ENCODE data around the gene ASPSCR1. TPM values are rescaled to one million over a fixed set of nuclear protein-coding genes. Genes with fewer than 3 reads are reported as not detected.

Gene ASPSCR1
- total and polyA plus RNA-seq, 10 donors = 20.2 to 58.8 (median 33.5) TPM

DNA sequence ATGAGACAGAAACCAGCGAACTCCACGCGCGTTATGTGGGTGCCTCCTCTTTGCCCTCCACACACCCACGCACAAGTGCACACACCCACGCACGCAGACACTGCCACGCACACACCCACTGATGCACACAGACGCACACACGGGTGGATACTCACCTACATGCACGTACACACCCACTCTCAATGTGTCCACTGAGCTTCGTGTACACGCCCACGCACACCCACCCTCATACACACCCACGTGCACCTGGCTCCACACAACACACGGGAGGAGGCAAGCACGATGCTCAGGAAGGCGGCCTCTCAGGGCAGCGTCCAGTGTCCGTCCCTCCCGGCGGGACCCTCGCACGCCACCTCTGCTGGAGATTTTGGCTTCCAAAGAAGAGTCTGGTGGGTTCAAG, 70.0 kb downstream of the ASPSCR1 start:
- WGBS, 5 donors = 87 to 91% (median 89%) methylated on average over 24 of the region's 24 CpGs
- TF ChIP-seq POLR2A (IDR thresholded peaks at IDR 0.05) (no peak), POLR2AphosphoS5 (IDR thresholded peaks at IDR 0.05) (no peak)
- TF ChIP-seq, protein P1, sequence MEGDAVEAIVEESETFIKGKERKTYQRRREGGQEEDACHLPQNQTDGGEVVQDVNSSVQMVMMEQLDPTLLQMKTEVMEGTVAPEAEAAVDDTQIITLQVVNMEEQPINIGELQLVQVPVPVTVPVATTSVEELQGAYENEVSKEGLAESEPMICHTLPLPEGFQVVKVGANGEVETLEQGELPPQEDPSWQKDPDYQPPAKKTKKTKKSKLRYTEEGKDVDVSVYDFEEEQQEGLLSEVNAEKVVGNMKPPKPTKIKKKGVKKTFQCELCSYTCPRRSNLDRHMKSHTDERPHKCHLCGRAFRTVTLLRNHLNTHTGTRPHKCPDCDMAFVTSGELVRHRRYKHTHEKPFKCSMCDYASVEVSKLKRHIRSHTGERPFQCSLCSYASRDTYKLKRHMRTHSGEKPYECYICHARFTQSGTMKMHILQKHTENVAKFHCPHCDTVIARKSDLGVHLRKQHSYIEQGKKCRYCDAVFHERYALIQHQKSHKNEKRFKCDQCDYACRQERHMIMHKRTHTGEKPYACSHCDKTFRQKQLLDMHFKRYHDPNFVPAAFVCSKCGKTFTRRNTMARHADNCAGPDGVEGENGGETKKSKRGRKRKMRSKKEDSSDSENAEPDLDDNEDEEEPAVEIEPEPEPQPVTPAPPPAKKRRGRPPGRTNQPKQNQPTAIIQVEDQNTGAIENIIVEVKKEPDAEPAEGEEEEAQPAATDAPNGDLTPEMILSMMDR (IDR thresholded peaks at IDR 0.05 in 8 of 11, conservative IDR thresholded peaks at IDR 0.05 in 3 of 11) = no peak
- H3K36me3 ChIP-seq = peaks cover 0 to 39% (median 9%) of the 10 kb centered on the region in 6 donors
- no peaks in the 10 kb centered on the region for H3K9me3 ChIP-seq
- H3K27me3 ChIP-seq (replicated peaks in 1 of 7) = no peaks in the 10 kb centered on the region
- no peak overlapping the region for H3K27ac ChIP-seq
- peaks cover 8 to 28% (median 22%) of the 10 kb centered on the region in 6 donors for H3K4me1 ChIP-seq
- no peak overlapping the region for H3K4me3 ChIP-seq
- intact Hi-C loops (cut with DNase I; ENCODE audit: low total_unique reads) = loop anchor here (10.0 kb wide), 1 partner anchor 57 kb away; no protein-coding TSS in a partner anchor
- DNase-seq = no peak

DNA sequence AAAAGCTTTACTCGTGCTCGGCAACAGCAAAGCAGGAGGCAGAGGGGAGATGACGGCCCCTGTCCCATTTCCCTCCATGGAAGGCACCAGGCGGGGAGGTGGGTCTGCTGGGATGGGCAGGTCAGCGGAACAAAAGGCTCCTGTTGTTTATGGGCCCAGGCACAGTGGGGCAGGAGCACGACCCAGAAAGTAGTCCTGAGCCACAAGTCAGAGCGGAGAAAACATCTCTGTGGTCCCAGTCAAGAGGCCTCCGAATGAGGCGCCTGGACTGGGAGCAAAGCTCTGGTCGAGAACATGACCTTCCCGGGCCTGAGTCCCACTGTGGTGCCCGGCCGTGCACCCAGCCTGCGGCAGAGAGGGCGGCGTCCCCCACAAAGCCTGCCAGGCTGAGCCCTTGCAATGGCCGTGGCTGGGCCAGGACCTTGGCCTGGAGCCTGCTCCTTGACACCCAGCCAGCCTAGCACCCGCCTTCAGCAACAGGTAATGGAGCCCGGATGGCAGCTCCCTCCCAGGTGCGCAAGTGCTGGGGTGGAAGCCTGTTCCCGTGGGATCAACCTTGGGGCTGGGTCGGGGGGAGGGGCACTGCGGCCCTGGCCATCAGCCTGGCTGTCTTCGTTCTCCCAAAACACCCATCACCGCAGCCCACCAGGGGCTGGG, 70.6 kb downstream of the ASPSCR1 start:
- Histone ChIP-seq H3K27me3 (replicated peaks in 1 of 7) (no peaks in the 10 kb centered on the region), H3K27ac (no peak overlapping the region), H3K9me3 (no peaks in the 10 kb centered on the region), H3K4me3 (no peak overlapping the region), H3K4me1 (peaks cover 13 to 34% (median 29%) of the 10 kb centered on the region in 6 donors), H3K36me3 (peaks cover 0 to 39% (median 9%) of the 10 kb centered on the region in 6 donors)
- TF ChIP-seq POLR2A (IDR thresholded peaks at IDR 0.05) (no peak), POLR2AphosphoS5 (IDR thresholded peaks at IDR 0.05) (peak in 1 of 3 donors; percentile 16)
- DNase-seq = peak; percentile 69
- intact Hi-C loops (cut with DNase I; ENCODE audit: low total_unique reads) = loop anchor here (10.0 kb wide), 1 partner anchor 57 kb away; no protein-coding TSS in a partner anchor
- 87 to 96% (median 94%) methylated on average over 13 to 25 of the region's 25 CpGs for WGBS, 5 donors

DNA sequence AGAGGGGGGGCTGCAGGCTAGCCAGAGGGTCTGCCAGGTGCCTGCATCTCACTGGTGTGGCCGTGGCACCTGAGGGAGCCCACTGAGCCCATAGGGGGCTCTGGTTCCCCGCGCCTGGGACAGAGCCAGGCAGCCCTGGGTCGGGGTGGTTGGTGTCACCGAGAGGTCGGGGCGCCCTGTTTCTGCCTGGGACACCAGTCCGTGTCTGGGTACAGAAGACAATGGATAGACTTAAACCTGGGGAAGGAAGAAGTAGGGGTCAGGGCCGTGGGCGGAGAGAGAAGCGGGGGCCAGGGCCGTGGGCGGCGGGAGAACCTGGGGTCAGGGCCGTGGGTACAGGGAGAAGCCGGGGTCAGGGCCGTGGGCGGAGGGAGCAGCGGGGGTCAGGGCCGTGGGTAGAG, 71.1 kb downstream of the ASPSCR1 start:
- no peak overlapping the region for H3K27ac ChIP-seq
- no peak overlapping the region for H3K4me3 ChIP-seq
- peaks cover 18 to 40% (median 34%) of the 10 kb centered on the region in 6 donors for H3K4me1 ChIP-seq
- 86 to 91% (median 89%) methylated on average over 17 to 20 of the region's 20 CpGs for WGBS, 5 donors
- H3K27me3 ChIP-seq (replicated peaks in 1 of 7) = no peaks in the 10 kb centered on the region
- no peaks in the 10 kb centered on the region for H3K9me3 ChIP-seq
- intact Hi-C loops (cut with DNase I; ENCODE audit: low total_unique reads) = loop anchor here (10.0 kb wide), 1 partner anchor 56 kb away; no protein-coding TSS in a partner anchor
- DNase-seq = peak; percentile 69
- H3K36me3 ChIP-seq = peaks cover 0 to 44% (median 10%) of the 10 kb centered on the region in 6 donors
- TF ChIP-seq POLR2A (IDR thresholded peaks at IDR 0.05) (no peak), POLR2AphosphoS5 (IDR thresholded peaks at IDR 0.05) (no peak)
- TF ChIP-seq, protein P1 (IDR thresholded peaks at IDR 0.05 in 8 of 11, conservative IDR thresholded peaks at IDR 0.05 in 3 of 11) = no peak

DNA sequence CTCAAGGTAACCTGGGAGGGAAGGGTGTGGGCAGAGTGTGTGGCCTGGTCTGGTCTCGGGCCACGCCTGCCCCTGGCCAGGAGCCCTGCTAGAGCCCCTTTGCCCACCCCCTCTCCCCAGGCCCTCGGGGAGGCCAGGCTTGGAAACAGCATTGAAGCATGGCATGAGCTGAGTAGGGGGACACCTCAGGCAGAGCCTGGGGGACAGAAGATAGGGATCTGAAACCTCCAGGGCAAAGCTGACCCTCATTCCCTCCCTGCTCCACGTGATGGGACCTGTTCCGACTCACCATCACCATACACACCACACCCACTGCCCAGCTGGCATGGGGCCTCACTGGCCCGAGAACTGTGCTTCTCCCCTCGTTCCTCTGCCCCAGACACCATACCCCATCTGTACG, 71.7 kb downstream of the ASPSCR1 start:
- Histone ChIP-seq H3K4me1 (peaks cover 20 to 45% (median 38%) of the 10 kb centered on the region in 6 donors), H3K4me3 (no peak overlapping the region), H3K27me3 (replicated peaks in 1 of 7) (no peaks in the 10 kb centered on the region), H3K9me3 (no peaks in the 10 kb centered on the region), H3K36me3 (peaks cover 0 to 49% (median 16%) of the 10 kb centered on the region in 6 donors), H3K27ac (no peak overlapping the region)
- TF ChIP-seq POLR2AphosphoS5 (IDR thresholded peaks at IDR 0.05) = no peak
- TF ChIP-seq, protein P1 (IDR thresholded peaks at IDR 0.05 in 8 of 11, conservative IDR thresholded peaks at IDR 0.05 in 3 of 11) = no peak
- TF ChIP-seq POLR2A (IDR thresholded peaks at IDR 0.05) = no peak
- intact Hi-C loops (cut with DNase I; ENCODE audit: low total_unique reads) = loop anchor here (10.0 kb wide), 1 partner anchor 56 kb away; no protein-coding TSS in a partner anchor
- DNase-seq = peak; percentile 54
- WGBS, 5 donors = 84 to 96% (median 93%) methylated on average over 5 to 8 of the region's 8 CpGs

Measured in spleen (tissue), 11 donors.